HL-60 (cell line): ENCODE measurements around the gene VWA8.

Source experiments
- DNase-seq, 2 experiments: peaks; one replicate each; pipeline ENCODE4 v3.0.0-alpha.2; 2010 to 2020; ENCODE audit warnings: low read depth in 1 of 2, low spot score in 1 of 2
- H3K27ac ChIP-seq: fragments of 250-450 bp; sonication (Bioruptor Pico); replicated peaks from 2 replicates; pipeline ENCODE4 v1.5.1; 2020; ENCODE audit warnings: mild to moderate bottlenecking, moderate library complexity
- H3K27me3 ChIP-seq: fragments of 250-450 bp; sonication (Bioruptor Pico); 2 replicates; pipeline ENCODE4 v1.5.1; 2021; ENCODE audit warnings: mild to moderate bottlenecking, moderate library complexity; ENCODE audit not compliant: insufficient read depth, poor library complexity, severe bottlenecking
- H3K4me3 ChIP-seq: replicated peaks from 2 replicates; pipeline ENCODE4 v1.5.1; 2011; ENCODE audit warnings: mild to moderate bottlenecking, control low read depth, low read length; ENCODE audit not compliant: insufficient read depth
- CTCF ChIP-seq: IDR thresholded peaks from one replicate; pipeline ENCODE4 v1.5.1; 2011; ENCODE audit warnings: low read length, control low read depth, inconsistent platforms; ENCODE audit not compliant: insufficient read depth
- GABPA ChIP-seq: IDR thresholded peaks from 2 replicates; pipeline ENCODE4 v1.6.1; 2012; ENCODE audit warnings: low read depth
- POLR2AphosphoS5 ChIP-seq: IDR thresholded peaks from 2 replicates; pipeline ENCODE4 v1.6.1; 2012; ENCODE audit warnings: low read depth
- REST ChIP-seq: IDR thresholded peaks from 2 replicates; pipeline ENCODE4 v1.6.1; 2012; ENCODE audit warnings: low read depth; ENCODE audit not compliant: insufficient replicate concordance
- SPI1 ChIP-seq: IDR thresholded peaks from 2 replicates; pipeline ENCODE4 v1.6.1; 2012; ENCODE audit warnings: low read depth, mild to moderate bottlenecking, borderline replicate concordance

The VWA8 gene

GRCh38 chr13:41682001-41682400 is 278.9 kb downstream of the VWA8 start:
- no peak overlapping the region for H3K4me3 ChIP-seq
- H3K27ac ChIP-seq, result no peak overlapping the region
- no peak for TF ChIP-seq SPI1
- no peak for TF ChIP-seq POLR2AphosphoS5
- no peak for TF ChIP-seq CTCF
- TF ChIP-seq REST, result no peak
- TF ChIP-seq GABPA, result no peak
- H3K27me3 ChIP-seq, result no peaks in the 10 kb centered on the region
- no peak for DNase-seq

- H3K27me3 ChIP-seq, result no peaks in the 10 kb centered on the region
- TF ChIP-seq CTCF (no peak), SPI1 (peak; percentile 44; the same call in 1 of the 2 replicates)
- no peak overlapping the region for H3K4me3 ChIP-seq
- peak in 1 of 2 experiments; percentile 28 for DNase-seq
- no peak overlapping the region for H3K27ac ChIP-seq
Observed at GRCh38 chr13:41681587-41681986, 279.3 kb downstream of the VWA8 start.

GRCh38 chr13:41680900-41681299 is 280.0 kb downstream of the VWA8 start:
- no peak for DNase-seq
- no peak overlapping the region for H3K27ac ChIP-seq
- H3K4me3 ChIP-seq, result no peak overlapping the region
- no peaks in the 10 kb centered on the region for H3K27me3 ChIP-seq
- TF ChIP-seq REST (no peak), SPI1 (no peak), POLR2AphosphoS5 (no peak)

- H3K27ac ChIP-seq, result no peak overlapping the region
- no peak for DNase-seq
- no peak overlapping the region for H3K4me3 ChIP-seq
- TF ChIP-seq SPI1 (peak; percentile 50; the same call in 1 of the 2 replicates), REST (no peak)
- H3K27me3 ChIP-seq, result no peaks in the 10 kb centered on the region
Observed at GRCh38 chr13:41678848-41679247, 282.1 kb downstream of the VWA8 start.
